H1 (cell line): ENCODE results near the gene NAV2. TPM values are rescaled to one million over a fixed set of nuclear protein-coding genes. Genes with fewer than 3 reads are reported as not detected.

Source experiments
- CTCF ChIA-PET: fragments of 300-600 bp; sonication (Branson Sonifier 250); formaldehyde crosslinking; loops from one replicate; lab custom pipeline; 2021; ENCODE audit not compliant: partially characterized antibody; lab: Charles Lee
- POLR2A ChIA-PET: fragments of 300-600 bp; sonication (Branson Sonifier 250); formaldehyde crosslinking; loops from one replicate; lab custom pipeline; 2021; ENCODE audit warnings: inconsistent platforms; ENCODE audit not compliant: partially characterized antibody; lab: Charles Lee
- DNase-seq, 2 experiments: peaks; one replicate each; pipeline versions ENCODE4 v3.0.0 to v3.0.0-alpha.2; 2010 to 2022; ENCODE audit warnings: low spot score in 2 of 2, low read depth in 1 of 2, mixed read lengths in 1 of 2
- FAIRE-seq: peaks from 2 replicates; lab custom pipeline; 2011; peaks lifted over from hg19 to GRCh38; lab: Jason Lieb, UNC
- H2AFZ ChIP-seq: 2 replicates; pipeline ENCODE4 v1.8.1; 2012; ENCODE audit warnings: low read length, inconsistent platforms
- H2AK5ac ChIP-seq: 2 replicates; pipeline ENCODE4 v1.6.1; 2013; ENCODE audit warnings: low read depth, low read length
- H2BK120ac ChIP-seq: replicated peaks from 2 replicates; pipeline ENCODE3; 2013; ENCODE audit warnings: low read depth, low read length, inconsistent platforms
- H2BK12ac ChIP-seq: 2 replicates; pipeline ENCODE4 v1.6.1; 2013; ENCODE audit warnings: low read depth, low read length
- H2BK15ac ChIP-seq: 2 replicates; pipeline ENCODE4 v1.6.1; 2013; ENCODE audit warnings: low read length
- H2BK20ac ChIP-seq: 2 replicates; pipeline ENCODE4 v1.6.1; 2013; ENCODE audit warnings: low read length
- H2BK5ac ChIP-seq: 2 replicates; pipeline ENCODE4 v1.6.1; 2013; ENCODE audit warnings: low read depth, low read length
- H3K14ac ChIP-seq: 2 replicates; pipeline ENCODE4 v1.6.1; 2013; ENCODE audit warnings: inconsistent platforms; ENCODE audit not compliant: insufficient read length
- H3K18ac ChIP-seq: 2 replicates; pipeline ENCODE4 v1.6.1; 2013; ENCODE audit warnings: low read length; ENCODE audit errors: extremely low read depth
- H3K23ac ChIP-seq: 2 replicates; pipeline ENCODE4 v1.6.1; 2013; ENCODE audit warnings: inconsistent platforms; ENCODE audit not compliant: insufficient read length
- H3K23me2 ChIP-seq: 2 replicates; pipeline ENCODE4 v1.6.1; 2013; ENCODE audit warnings: low read depth, low read length
- H3K27ac ChIP-seq: 2 replicates; pipeline ENCODE4 v1.6.1; 2011; ENCODE audit warnings: low read depth, low read length, inconsistent platforms
- H3K27me3 ChIP-seq, 4 experiments: replicated peaks in 1 of 4; 1 replicate in 1 of 4; 2 replicates in 3 of 4; pipeline versions ENCODE4 v1.6.1 to v1.8.1; 2011 to 2013; ENCODE audit warnings: low read length in 3 of 4, mild to moderate bottlenecking in 3 of 4, inconsistent platforms in 2 of 4, mixed read lengths in 2 of 4, moderate library complexity in 1 of 4; ENCODE audit not compliant: control insufficient read depth in 3 of 4, insufficient read depth in 3 of 4; ENCODE audit errors: extremely low read depth in 1 of 4
- H3K36me3 ChIP-seq, 4 experiments: 2 replicates each; pipeline versions ENCODE4 v1.6.1 to v1.8.1; 2011 to 2013; ENCODE audit warnings: mild to moderate bottlenecking in 4 of 4, low read length in 3 of 4, moderate library complexity in 2 of 4, control low read depth in 1 of 4, inconsistent platforms in 1 of 4; ENCODE audit not compliant: insufficient read depth in 4 of 4, control insufficient read depth in 2 of 4
- H3K4ac ChIP-seq: replicated peaks from 2 replicates; pipeline ENCODE3; 2013; ENCODE audit warnings: low read length, low read depth, mixed read lengths, inconsistent platforms; ENCODE audit not compliant: insufficient read length
- H3K4me1 ChIP-seq, 4 experiments: replicated peaks in 1 of 4; 1 replicate in 1 of 4; 2 replicates in 3 of 4; pipeline versions ENCODE4 v1.6.1 to v1.8.1; 2011 to 2013; ENCODE audit warnings: low read length in 3 of 4, inconsistent platforms in 2 of 4, mixed read lengths in 1 of 4; ENCODE audit not compliant: insufficient read depth in 4 of 4, control insufficient read depth in 3 of 4
- H3K4me2 ChIP-seq, 2 experiments: 2 replicates each; pipeline versions ENCODE4 v1.6.1 to v1.8.1; 2011 to 2013; ENCODE audit warnings: low read depth in 2 of 2, low read length in 2 of 2, control low read depth in 1 of 2, inconsistent platforms in 1 of 2, mild to moderate bottlenecking in 1 of 2; ENCODE audit not compliant: insufficient read depth in 1 of 2
- H3K4me3 ChIP-seq, 4 experiments: fragments of 200-600, 300-600 bp in 1 of 4; sonication (generic), shearing (Covaris generic), sonication (Bioruptor Twin) in 1 of 4; 2 replicates each; pipeline versions ENCODE4 v1.5.1 to v1.8.1; 2011 to 2016; ENCODE audit warnings: low read length in 4 of 4, low read depth in 3 of 4, control low read depth in 2 of 4, inconsistent platforms in 2 of 4, mild to moderate bottlenecking in 2 of 4, mixed read lengths in 1 of 4, moderate library complexity in 1 of 4; ENCODE audit not compliant: insufficient read depth in 2 of 4; ENCODE audit errors: extremely low read depth in 1 of 4
- H3K56ac ChIP-seq: replicated peaks from 2 replicates; pipeline ENCODE3; 2013; ENCODE audit warnings: low read depth, mild to moderate bottlenecking, mixed read lengths, low read length, inconsistent platforms; ENCODE audit not compliant: insufficient read length
- H3K79me1 ChIP-seq: 2 replicates; pipeline ENCODE4 v1.6.1; 2013; ENCODE audit warnings: low read depth, low read length, control low read depth
- H3K79me2 ChIP-seq, 2 experiments: 2 replicates each; pipeline versions ENCODE4 v1.6.1 to v1.8.1; 2012 to 2013; ENCODE audit warnings: low read length in 2 of 2, mild to moderate bottlenecking in 2 of 2, inconsistent platforms in 1 of 2; ENCODE audit not compliant: insufficient read depth in 2 of 2, control insufficient read depth in 1 of 2
- H3K9ac ChIP-seq, 4 experiments: replicated peaks in 1 of 4; 1 replicate in 1 of 4; 2 replicates in 3 of 4; pipeline versions ENCODE4 v1.6.1 to v1.8.1; 2011 to 2013; ENCODE audit warnings: low read depth in 3 of 4, low read length in 3 of 4, control low read depth in 2 of 4, mild to moderate bottlenecking in 2 of 4, moderate library complexity in 2 of 4, inconsistent platforms in 1 of 4; ENCODE audit errors: extremely low read depth in 1 of 4
- H3K9me3 ChIP-seq, 2 experiments: 2 replicates each; pipeline versions ENCODE4 v1.6.1 to v1.8.1; 2012 to 2013; ENCODE audit warnings: mild to moderate bottlenecking in 2 of 2, moderate library complexity in 2 of 2, control low read depth in 1 of 2, inconsistent platforms in 1 of 2, low read depth in 1 of 2, low read length in 1 of 2, mixed read lengths in 1 of 2; ENCODE audit not compliant: insufficient read depth in 2 of 2
- H4K20me1 ChIP-seq, 2 experiments: replicated peaks in 1 of 2; 2 replicates each; pipeline versions ENCODE3 to v1.8.1; 2011 to 2013; ENCODE audit warnings: inconsistent platforms in 2 of 2, low read length in 2 of 2, mild to moderate bottlenecking in 1 of 2; ENCODE audit not compliant: insufficient read depth in 2 of 2, control insufficient read depth in 1 of 2
- H4K5ac ChIP-seq: 2 replicates; pipeline ENCODE4 v1.6.1; 2013; ENCODE audit warnings: low read length, low read depth, mixed read lengths, inconsistent platforms; ENCODE audit not compliant: insufficient read length
- H4K8ac ChIP-seq: 2 replicates; pipeline ENCODE4 v1.8.0; 2013; ENCODE audit warnings: mild to moderate bottlenecking, moderate library complexity, low read length, inconsistent platforms; ENCODE audit not compliant: insufficient read depth; ENCODE audit errors: extremely low read depth
- H4K91ac ChIP-seq: replicated peaks from 2 replicates; pipeline ENCODE3; 2013; ENCODE audit warnings: low read length, mixed read lengths, inconsistent platforms; ENCODE audit not compliant: insufficient read length
- BCL11A ChIP-seq, 2 experiments: IDR thresholded peaks; one replicate each; pipeline ENCODE4 v1.6.1; 2011; ENCODE audit warnings: low read depth in 2 of 2, low read length in 2 of 2, mild to moderate bottlenecking in 2 of 2
- CHD2 ChIP-seq: IDR thresholded peaks from 2 replicates; pipeline ENCODE4 v1.6.1; 2012; ENCODE audit warnings: low read length, improper control_type of control experiment
- JUND ChIP-seq: IDR thresholded peaks from 2 replicates; pipeline ENCODE4 v1.6.1; 2011; ENCODE audit warnings: mild to moderate bottlenecking, improper control_type of control experiment, low read length
- KDM4A ChIP-seq: IDR thresholded peaks from one replicate; pipeline ENCODE4 v1.7.1; 2012; ENCODE audit warnings: low read depth, mild to moderate bottlenecking, moderate library complexity, low read length, inconsistent platforms; ENCODE audit not compliant: severe bottlenecking
- POU5F1 ChIP-seq: IDR thresholded peaks from 2 replicates; pipeline ENCODE4 v1.6.1; 2011; ENCODE audit warnings: low read depth, mild to moderate bottlenecking, low read length, moderate library complexity
- RAD21 ChIP-seq, 2 experiments: IDR thresholded peaks in 1 of 2; conservative IDR thresholded peaks in 1 of 2; 2 replicates each; pipeline ENCODE4 v1.6.1; 2011; ENCODE audit warnings: low read depth in 2 of 2, low read length in 2 of 2, improper control_type of control experiment in 1 of 2, inconsistent platforms in 1 of 2, mild to moderate bottlenecking in 1 of 2, moderate library complexity in 1 of 2
- RNF2 ChIP-seq: fragments of 200-900, 300-1000 bp; sonication (generic); IDR thresholded peaks from 2 replicates; pipeline ENCODE4 v1.7.1; 2016; ENCODE audit warnings: borderline replicate concordance, low read depth, mild to moderate bottlenecking, antibody characterized with exemption, low read length; ENCODE audit not compliant: poor library complexity, severe bottlenecking; ENCODE audit errors: missing control alignments
- TBP ChIP-seq: IDR thresholded peaks from 2 replicates; pipeline ENCODE4 v1.6.1; 2011; ENCODE audit warnings: low read depth, low read length, improper control_type of control experiment
- YY1 ChIP-seq: IDR thresholded peaks from 2 replicates; pipeline ENCODE4 v1.6.1; 2011; ENCODE audit warnings: low read depth, mild to moderate bottlenecking, low read length
- WGBS, 2 experiments: shearing (Covaris generic) in 1 of 2; methylation state at CpG; one replicate each; pipeline versions ENCODE4 v1.1.6 to v1.1.7; 2013 to 2015; ENCODE audit warnings: low lambda C conversion rate in 2 of 2, mixed read lengths in 2 of 2, inconsistent platforms in 1 of 2, low coverage in 1 of 2, missing lambda C conversion rate in 1 of 2; ENCODE audit not compliant: insufficient replicate concordance in 2 of 2, insufficient coverage in 1 of 2, insufficient read length in 1 of 2; ENCODE audit errors: extremely low coverage in 1 of 2, missing lambda C conversion rate in 1 of 2; 5-methylcytosine and 5-hydroxymethylcytosine counted together
- polyA plus RNA-seq, 7 experiments: library from polyadenylated mRNA; depleted of rRNA in 3 of 7; stranded (reverse) in 5 of 7; unstranded in 2 of 7; fragments of >200 nt in 5 of 7; fragments of 200-250 nt in 2 of 7; gene quantifications; 1 replicate in 5 of 7; 2 replicates in 1 of 7; 4 replicates in 1 of 7; pipeline versions ENCODE4 v1.2.1 to v1.2.3, GENCODE V29; 2011 to 2013; ENCODE audit warnings: missing spikeins in 2 of 7, mixed read lengths in 2 of 7
- total RNA-seq: library from RNA; stranded (reverse); fragmentation: NEBNext Ultra II Directional; extraction: Animal tissue kit (Norgen Biotek cat#: 25700); gene quantifications from 2 replicates; pipeline ENCODE4 v1.2.1, GENCODE V29; 2021
- TF ChIP-seq, protein P1 (sequence below): IDR thresholded peaks from 2 replicates; pipeline ENCODE4 v1.6.1; 2012; ENCODE audit warnings: inconsistent platforms

NAV2 gene
- total and polyA plus RNA-seq, 2 of the 8 experiments (the other 6 are each of a cell fraction or from before 2014, with no cell fraction given) = 35.6 to 73.6 TPM

DNA sequence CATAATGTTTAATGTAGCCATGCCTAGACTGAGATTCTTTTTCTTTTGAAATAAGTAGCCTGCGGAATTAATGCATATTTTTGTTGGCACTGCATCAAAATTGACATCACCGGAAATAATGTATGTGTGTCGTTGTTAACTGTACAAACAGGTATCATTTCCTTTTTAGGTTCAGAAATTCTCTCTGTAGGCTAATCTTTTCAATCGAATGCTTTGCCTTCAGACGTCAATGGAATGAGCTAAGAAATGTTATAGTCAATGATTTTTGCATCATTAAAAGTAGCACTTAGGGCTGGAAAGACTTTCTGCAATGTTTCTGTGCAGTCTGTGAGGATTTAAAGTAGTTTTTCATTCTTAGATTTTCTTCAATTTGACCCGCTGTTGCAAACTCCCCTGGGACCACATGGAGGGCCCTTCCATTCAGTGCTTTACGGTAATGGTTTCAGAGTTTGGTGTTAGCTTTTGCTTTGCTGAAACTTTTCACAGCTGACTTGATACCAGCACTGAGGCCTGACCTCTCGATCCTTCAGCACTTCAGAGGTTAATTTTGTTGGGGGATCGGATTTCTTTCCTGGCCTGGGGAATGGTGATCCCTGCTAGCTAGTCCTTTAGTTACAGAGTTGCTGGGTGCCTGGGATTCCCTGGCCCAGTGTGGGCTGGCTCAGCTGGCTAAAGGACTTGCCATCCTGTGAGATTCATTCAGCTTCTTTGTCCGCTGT is 309.9 kb downstream of the NAV2 start:
- POLR2A ChIA-PET = interaction anchor here (0.9 to 3.4 kb wide), 6 partner anchors 10 to 70 kb away, joined by 3 to 14 read pairs (median 3); no protein-coding TSS in a partner anchor
- FAIRE-seq = peak; percentile 93
- no peak for TF ChIP-seq JUND
- TF ChIP-seq, protein P1, sequence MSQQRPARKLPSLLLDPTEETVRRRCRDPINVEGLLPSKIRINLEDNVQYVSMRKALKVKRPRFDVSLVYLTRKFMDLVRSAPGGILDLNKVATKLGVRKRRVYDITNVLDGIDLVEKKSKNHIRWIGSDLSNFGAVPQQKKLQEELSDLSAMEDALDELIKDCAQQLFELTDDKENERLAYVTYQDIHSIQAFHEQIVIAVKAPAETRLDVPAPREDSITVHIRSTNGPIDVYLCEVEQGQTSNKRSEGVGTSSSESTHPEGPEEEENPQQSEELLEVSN = no peak
- TF ChIP-seq CHD2 = no peak
- TF ChIP-seq POU5F1 = no peak
- TF ChIP-seq BCL11A (IDR thresholded peaks at IDR 0.05; ENCODE audit: low read depth in 2 of 2, low read length in 2 of 2) = no peak
- TF ChIP-seq YY1 = peak; percentile 75
- no peak for TF ChIP-seq KDM4A
- no peak for TF ChIP-seq RNF2
- TF ChIP-seq RAD21 (IDR thresholded peaks at IDR 0.05 in 1 of 2, conservative IDR thresholded peaks at IDR 0.05 in 1 of 2; ENCODE audit: low read depth in 2 of 2, low read length in 2 of 2) = peak; percentile 10 to 19; a peak in 2 of 4 replicates
- peak; percentile 42; the same call in 1 of the 2 replicates for TF ChIP-seq TBP

More for the DNA sequence above, 309.9 kb downstream of the NAV2 start:
- no peak overlapping the region for H3K4ac ChIP-seq
- no peak overlapping the region for H2BK15ac ChIP-seq
- peak in 1 of 2 experiments; percentile 70 for DNase-seq
- H3K18ac ChIP-seq = no peak overlapping the region
- H4K5ac ChIP-seq = peak overlapping the region; percentile 73
- H2AFZ ChIP-seq = no peak overlapping the region
- H4K8ac ChIP-seq = no peak overlapping the region; the same call in 1 of the 2 replicates
- no peak overlapping the region for H4K91ac ChIP-seq
- H3K9ac ChIP-seq = peak overlapping the region in 3 of 4 experiments; percentile 42 to 74 (median 52); a peak in 5 of 7 replicates
- no peak overlapping the region for H3K14ac ChIP-seq
- peak overlapping the region; percentile 77 to 95 for H3K4me2 ChIP-seq
- H3K27ac ChIP-seq = peak overlapping the region; percentile 50; the same call in 1 of the 2 replicates
- H3K79me2 ChIP-seq = peaks cover 0 to 29% of the 10 kb centered on the region in 2 experiments; a peak in 3 of 4 replicates
- no peaks in the 10 kb centered on the region for H3K27me3 ChIP-seq
- WGBS, 2 experiments = 26% methylated on average over 10 of the region's 10 CpGs; no CpG with 5 or more reads in 1 of the 2 experiments
- H3K4me3 ChIP-seq = peak overlapping the region; percentile 43 to 66 (median 56)
- H3K23me2 ChIP-seq = peaks cover 9% of the 10 kb centered on the region; the same call in 1 of the 2 replicates
- H3K9me3 ChIP-seq = no peaks in the 10 kb centered on the region
- H3K4me1 ChIP-seq = peaks cover 17 to 44% (median 42%) of the 10 kb centered on the region in 4 experiments
- no peak overlapping the region; the same call in 1 of the 2 replicates for H2BK12ac ChIP-seq
- H3K79me1 ChIP-seq = peaks cover 2% of the 10 kb centered on the region; the same call in 1 of the 2 replicates
- H2BK120ac ChIP-seq = no peak overlapping the region
- peak overlapping the region; percentile 72 for H2BK5ac ChIP-seq
- H3K23ac ChIP-seq = no peak overlapping the region
- H3K56ac ChIP-seq = peak overlapping the region; percentile 80
- H3K36me3 ChIP-seq = no peaks in the 10 kb centered on the region
- no peak overlapping the region for H2AK5ac ChIP-seq
- H4K20me1 ChIP-seq = no peaks in the 10 kb centered on the region
- no peak overlapping the region for H2BK20ac ChIP-seq
- CTCF ChIA-PET = interaction anchor here (0.7 to 9.3 kb wide), 13 partner anchors 9 to 209 kb away, joined by 3 to 99 read pairs (median 4); no protein-coding TSS in a partner anchor
